BJ (cell line): Measurements from ENCODE around the gene GCSAML. TPM values are rescaled to one million over a fixed set of nuclear protein-coding genes. Genes with fewer than 3 reads are reported as not detected.

Experiments used
- CTCF ChIA-PET: fragments of 350-600 bp; formaldehyde crosslinking; extraction: SDS; loops from one replicate; lab custom pipeline; 2021; ENCODE audit warnings: antibody characterized with exemption, inconsistent platforms; lab: Yijun Ruan, JAX
- POLR2A ChIA-PET: fragments of 300-600 bp; sonication (Branson Sonifier 250); formaldehyde crosslinking; extraction: SDS; loops from one replicate; lab custom pipeline; 2021; ENCODE audit warnings: antibody characterized with exemption; lab: Charles Lee
- DNase-seq: peaks from one replicate; pipeline ENCODE4 v3.0.0-alpha.2; 2011; ENCODE audit warnings: low read depth
- H3K27me3 ChIP-seq: 2 replicates; pipeline ENCODE4 v1.6.0; 2011; ENCODE audit warnings: low read length; ENCODE audit not compliant: control insufficient read depth, insufficient read depth
- H3K36me3 ChIP-seq: 2 replicates; pipeline ENCODE4 v1.5.1; 2011; ENCODE audit warnings: low read length; ENCODE audit not compliant: control insufficient read depth, insufficient read depth
- H3K4me3 ChIP-seq: 2 replicates; pipeline ENCODE4 v1.5.1; 2011; ENCODE audit warnings: low read depth, mild to moderate bottlenecking, control low read depth, low read length
- CTCF ChIP-seq: IDR thresholded peaks from 2 replicates; pipeline ENCODE4 v1.5.1; 2011; ENCODE audit warnings: low read depth, mild to moderate bottlenecking, control low read depth, inconsistent platforms, low read length, moderate library complexity; ENCODE audit not compliant: insufficient read depth
- polyA plus RNA-seq: library from polyadenylated mRNA; depleted of rRNA; stranded (reverse); fragments of >200 nt; gene quantifications from 2 replicates; pipeline ENCODE4 v1.2.3, GENCODE V29; 2011

Gene GCSAML
- polyA plus RNA-seq, 1 experiment = not detected

- Histone ChIP-seq H3K36me3 (no peaks in the 10 kb centered on the region), H3K27me3 (no peaks in the 10 kb centered on the region), H3K4me3 (no peak overlapping the region)
- TF ChIP-seq CTCF = no peak
- DNase-seq = no peak
- POLR2A ChIA-PET = no interaction called here
- CTCF ChIA-PET = no interaction called here
Observed at GRCh38 chr1:247562198-247562597, 13.3 kb downstream of the GCSAML start.

DNA sequence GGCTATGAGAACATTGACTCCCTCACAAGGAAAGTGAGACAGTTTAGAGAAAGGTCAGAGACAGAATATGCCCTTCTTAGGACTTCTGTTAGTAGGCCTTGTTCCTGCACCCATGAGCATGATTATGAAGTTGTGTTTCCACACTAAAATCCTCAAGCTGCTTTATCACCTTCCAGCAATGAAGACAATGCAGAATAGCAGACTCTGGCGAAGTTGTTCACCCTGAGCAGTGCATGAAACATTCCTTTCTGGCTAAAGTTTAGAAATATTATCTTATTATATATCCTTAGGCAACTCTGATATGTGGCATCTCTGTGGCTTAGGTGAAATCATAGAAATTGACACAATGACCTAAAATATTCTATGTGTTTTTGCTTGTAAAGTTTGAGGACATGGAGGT lies 25.3 kb downstream of the GCSAML start:
- DNase-seq = no peak
- Histone ChIP-seq H3K27me3 (no peaks in the 10 kb centered on the region), H3K36me3 (no peaks in the 10 kb centered on the region), H3K4me3 (no peak overlapping the region)
- TF ChIP-seq CTCF = no peak
- POLR2A ChIA-PET = no interaction called here
- CTCF ChIA-PET = no interaction called here

DNA sequence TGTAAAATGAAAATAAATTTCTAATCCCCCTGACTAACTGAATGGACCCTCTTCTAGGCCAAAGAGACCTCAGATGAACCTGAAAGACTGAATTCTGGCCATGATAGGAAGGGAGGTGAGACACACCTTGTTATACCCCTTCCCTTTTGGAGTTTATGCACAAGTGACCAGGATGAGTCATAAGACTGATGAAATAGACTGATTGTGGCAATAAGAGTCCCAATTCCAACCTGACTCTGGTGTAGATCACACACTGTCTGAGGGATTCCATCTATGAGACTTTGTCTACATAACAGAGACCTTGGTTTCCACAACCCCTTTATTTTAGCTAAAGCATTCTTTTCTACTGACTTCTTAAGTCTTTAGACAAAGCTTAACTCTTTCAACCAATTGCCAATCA lies 25.7 kb downstream of the GCSAML start:
- no peaks in the 10 kb centered on the region for H3K27me3 ChIP-seq
- no peaks in the 10 kb centered on the region for H3K36me3 ChIP-seq
- TF ChIP-seq CTCF = no peak
- H3K4me3 ChIP-seq = no peak overlapping the region
- no peak for DNase-seq
- POLR2A ChIA-PET = no interaction called here
- CTCF ChIA-PET = no interaction called here

GRCh38 chr1:247576514-247576913 lies 27.6 kb downstream of the GCSAML start:
- no peaks in the 10 kb centered on the region for H3K27me3 ChIP-seq
- ChIA-PET CTCF (no interaction called here), POLR2A (no interaction called here)
- TF ChIP-seq CTCF = no peak
- no peak for DNase-seq
- no peaks in the 10 kb centered on the region for H3K36me3 ChIP-seq
- H3K4me3 ChIP-seq = no peak overlapping the region

GRCh38 chr1:247578946-247579460 lies 30.1 kb downstream of the GCSAML start:
- ChIA-PET POLR2A (no interaction called here), CTCF (interaction anchor here (0.7 kb wide), 1 partner anchor 175 kb away, joined by 3 read pairs; no protein-coding TSS in a partner anchor)
- no peaks in the 10 kb centered on the region for H3K27me3 ChIP-seq
- H3K4me3 ChIP-seq = no peak overlapping the region
- DNase-seq = no peak
- no peaks in the 10 kb centered on the region for H3K36me3 ChIP-seq
- TF ChIP-seq CTCF = no peak
